HCT116 (cell line): ENCODE results near the gene CABLES1. TPM values are rescaled to one million over a fixed set of nuclear protein-coding genes. Genes with fewer than 3 reads are reported as not detected.
"Not testable (repeated sequence)": the region's sequence is repeated elsewhere in the genome, so short reads cannot be mapped to it uniquely, and the experiment has no call there.

Experiments used
- ATAC-seq: fragments of 200-7000 bp; cut with Tn5 transposase; 2 replicates; pipeline ENCODE4 v1.9.1; 2020; ENCODE audit warnings: mild to moderate bottlenecking, moderate library complexity
- BruUV-seq: library from RNA; stranded (reverse); fragments of 400-500 nt; replicated peaks from 2 replicates; lab custom pipeline; 2021; lab: Mats Ljungman, UMichigan
- CTCF ChIA-PET: fragments of 300-600 bp; sonication (Branson Sonifier 250); formaldehyde crosslinking; loops from one replicate; lab custom pipeline; 2021; ENCODE audit warnings: antibody characterized with exemption; lab: Charles Lee
- POLR2A ChIA-PET: fragments of 300-600, 350-600 bp; sonication (Branson Sonifier 250); formaldehyde crosslinking; loops from one replicate; lab custom pipeline; 2021; ENCODE audit warnings: antibody characterized with exemption; lab: Charles Lee
- RAD21 ChIA-PET, 2 experiments: fragments of 300-600 bp; sonication (Branson Sonifier 250); formaldehyde crosslinking; loops; one replicate each; lab custom pipeline; 2023; ENCODE audit warnings: low total read pairs in 2 of 2; ENCODE audit not compliant: uncharacterized antibody in 2 of 2, unreplicated experiment in 2 of 2, low non-redundant PET in 1 of 2; lab: Charles Lee
- DNase-seq: peaks from one replicate; pipeline ENCODE4 v3.0.0-alpha.2; 2010; ENCODE audit warnings: low read depth, low spot score
- H2AFZ ChIP-seq: fragments of 200-600 bp; shearing (Covaris generic), sonication (generic); 2 replicates; pipeline ENCODE4 v1.6.1; 2017; ENCODE audit warnings: low read depth, mixed run types, mixed read lengths, antibody characterized with exemption, low read length; ENCODE audit not compliant: poor library complexity, severe bottlenecking
- H3K27ac ChIP-seq: 2 replicates; pipeline ENCODE4 v1.5.1; 2012; ENCODE audit warnings: low read depth, low read length
- H3K27me3 ChIP-seq: fragments of 200-600 bp; sonication (generic); 2 replicates; pipeline ENCODE4 v1.6.1; 2016; ENCODE audit warnings: mixed run types, low read length, mixed read lengths; ENCODE audit not compliant: insufficient read depth
- H3K36me3 ChIP-seq, 2 experiments: fragments of 200-500 bp in 1 of 2; fragments of 200-600 bp in 1 of 2; sonication (Bioruptor generic) in 1 of 2; sonication (generic) in 1 of 2; 2 replicates each; pipeline versions ENCODE4 v1.5.1 to v1.6.1; 2014 to 2016; ENCODE audit warnings: low read length in 2 of 2, inconsistent platforms in 1 of 2, mixed read lengths in 1 of 2, mixed run types in 1 of 2; ENCODE audit not compliant: insufficient read depth in 2 of 2, control insufficient read depth in 1 of 2
- H3K4me1 ChIP-seq, 2 experiments: fragments of 200-600 bp in 1 of 2; sonication (generic) in 1 of 2; 2 replicates each; pipeline versions ENCODE4 v1.5.1 to v1.6.1; 2012 to 2017; ENCODE audit warnings: low read length in 2 of 2, inconsistent platforms in 1 of 2, mild to moderate bottlenecking in 1 of 2, mixed read lengths in 1 of 2, mixed run types in 1 of 2, moderate library complexity in 1 of 2; ENCODE audit not compliant: insufficient read depth in 2 of 2, control insufficient read depth in 1 of 2
- H3K4me2 ChIP-seq: fragments of 200-600 bp; sonication (generic); 2 replicates; pipeline ENCODE4 v1.6.1; 2017; ENCODE audit warnings: mixed run types, low read length, mixed read lengths
- H3K4me3 ChIP-seq, 2 experiments: fragments of 200-600 bp in 1 of 2; sonication (generic) in 1 of 2; replicated peaks in 1 of 2; 2 replicates each; pipeline ENCODE4 v1.5.1; 2011 to 2016; ENCODE audit warnings: low read length in 2 of 2, control low read depth in 1 of 2, low read depth in 1 of 2, mild to moderate bottlenecking in 1 of 2, mixed read lengths in 1 of 2, mixed run types in 1 of 2
- H3K79me2 ChIP-seq: fragments of 200-600 bp; sonication (generic); 2 replicates; pipeline ENCODE4 v1.6.1; 2017; ENCODE audit warnings: mild to moderate bottlenecking, mixed run types, low read length, moderate library complexity, mixed read lengths; ENCODE audit not compliant: insufficient read depth
- H3K9ac ChIP-seq: fragments of 200-600 bp; sonication (generic); 2 replicates; pipeline ENCODE4 v1.6.1; 2016; ENCODE audit warnings: low read length, mixed read lengths
- H3K9me2 ChIP-seq: fragments of 200-600 bp; sonication (generic), shearing (Covaris generic); 2 replicates; pipeline ENCODE4 v1.6.1; 2017; ENCODE audit warnings: mixed run types, mild to moderate bottlenecking, moderate library complexity; ENCODE audit not compliant: insufficient read depth
- H3K9me3 ChIP-seq, 2 experiments: fragments of 200-500 bp in 1 of 2; fragments of 200-600 bp in 1 of 2; sonication (Bioruptor generic) in 1 of 2; sonication (generic) in 1 of 2; 2 replicates each; pipeline ENCODE4 v1.6.1; 2014 to 2017; ENCODE audit warnings: low read length in 2 of 2, mixed read lengths in 2 of 2, inconsistent platforms in 1 of 2, low read depth in 1 of 2, mild to moderate bottlenecking in 1 of 2, mixed run types in 1 of 2, moderate library complexity in 1 of 2; ENCODE audit not compliant: control insufficient read depth in 1 of 2, insufficient read depth in 1 of 2
- H4K20me1 ChIP-seq: fragments of 200-600 bp; sonication (generic), shearing (Covaris generic); 2 replicates; pipeline ENCODE4 v1.6.1; 2017; ENCODE audit warnings: mixed run types, mild to moderate bottlenecking, moderate library complexity; ENCODE audit not compliant: insufficient read depth
- ATF3 ChIP-seq: IDR thresholded peaks from 2 replicates; pipeline ENCODE4 v1.6.1; 2012
- CEBPB ChIP-seq: IDR thresholded peaks from 2 replicates; pipeline ENCODE4 v1.6.1; 2012; ENCODE audit warnings: low read depth
- POLR2AphosphoS5 ChIP-seq: IDR thresholded peaks from 2 replicates; pipeline ENCODE4 v1.6.1; 2011; ENCODE audit warnings: mild to moderate bottlenecking, low read depth, low read length, moderate library complexity
- RAD21 ChIP-seq: IDR thresholded peaks from 2 replicates; pipeline ENCODE4 v1.6.1; 2012; ENCODE audit warnings: low read depth, mild to moderate bottlenecking
- REST ChIP-seq: IDR thresholded peaks from 2 replicates; pipeline ENCODE4 v1.6.1; 2012; ENCODE audit warnings: low read depth
- YY1 ChIP-seq: IDR thresholded peaks from 2 replicates; pipeline ENCODE4 v1.6.1; 2011; ENCODE audit warnings: low read length, low read depth, moderate library complexity, mild to moderate bottlenecking; ENCODE audit not compliant: insufficient replicate concordance; ENCODE audit errors: extremely low read depth
- intact Hi-C: fragments of 100-400 bp; cut with micrococcal nuclease; formaldehyde crosslinking; loops from 2 replicates; pipeline ENCODE4 v1.10.0; 2022
- total RNA-seq: library from RNA; stranded (reverse); gene quantifications from one replicate; pipeline ENCODE4 v1.2.1, GENCODE V29; 2021; ENCODE audit not compliant: unreplicated experiment

Gene CABLES1
- total RNA-seq, 1 experiment from 2014 or later = 7.7 TPM

GRCh38 chr18:23088310-23088709, 47.0 kb upstream of the CABLES1 start:
- Histone ChIP-seq H3K27ac (no peak overlapping the region), H3K4me1 (no peaks in the 10 kb centered on the region), H3K9me2 (no peaks in the 10 kb centered on the region), H3K4me3 (no peak overlapping the region), H3K9ac (no peak overlapping the region), H4K20me1 (no peaks in the 10 kb centered on the region), H3K9me3 (no peaks in the 10 kb centered on the region), H3K4me2 (no peak overlapping the region), H3K27me3 (no peaks in the 10 kb centered on the region), H3K36me3 (no peaks in the 10 kb centered on the region), H3K79me2 (no peaks in the 10 kb centered on the region), H2AFZ (no peak overlapping the region)
- intact Hi-C loops = no loop called here
- no peak for DNase-seq
- ChIA-PET RAD21 (no interaction called here), POLR2A (no interaction called here), CTCF (no interaction called here)
- BruUV-seq = no TSS peak
- no peak for ATAC-seq
- TF ChIP-seq RAD21 = no peak
- TF ChIP-seq CEBPB = no peak
- TF ChIP-seq REST = no peak
- TF ChIP-seq ATF3 = no peak
- TF ChIP-seq YY1 = no peak
- TF ChIP-seq POLR2AphosphoS5 = no peak

- not testable (repeated sequence) for H3K9ac ChIP-seq
Measured at GRCh38 chr18:23091017-23091993, 44.0 kb upstream of the CABLES1 start.

More at GRCh38 chr18:23091017-23091993, 44.0 kb upstream of the CABLES1 start:
- ATAC-seq, RAD21 ChIA-PET, H3K4me1 ChIP-seq, CTCF ChIA-PET, H3K27me3 ChIP-seq, POLR2A ChIA-PET, DNase-seq, H3K4me3 ChIP-seq, H3K9me3 ChIP-seq, H2AFZ ChIP-seq, H3K9me2 ChIP-seq, BruUV-seq, H3K27ac ChIP-seq, H3K36me3 ChIP-seq, intact Hi-C loops, H4K20me1 ChIP-seq, H3K79me2 ChIP-seq, H3K4me2 ChIP-seq: not testable (repeated sequence)
